Measurements from ENCODE around the gene THAP7. TPM values are rescaled to one million over a fixed set of nuclear protein-coding genes. Genes with fewer than 3 reads are reported as not detected.

The THAP7 gene
- total RNA-seq, 1 donor from 2014 or later: 12.2 TPM

DNA sequence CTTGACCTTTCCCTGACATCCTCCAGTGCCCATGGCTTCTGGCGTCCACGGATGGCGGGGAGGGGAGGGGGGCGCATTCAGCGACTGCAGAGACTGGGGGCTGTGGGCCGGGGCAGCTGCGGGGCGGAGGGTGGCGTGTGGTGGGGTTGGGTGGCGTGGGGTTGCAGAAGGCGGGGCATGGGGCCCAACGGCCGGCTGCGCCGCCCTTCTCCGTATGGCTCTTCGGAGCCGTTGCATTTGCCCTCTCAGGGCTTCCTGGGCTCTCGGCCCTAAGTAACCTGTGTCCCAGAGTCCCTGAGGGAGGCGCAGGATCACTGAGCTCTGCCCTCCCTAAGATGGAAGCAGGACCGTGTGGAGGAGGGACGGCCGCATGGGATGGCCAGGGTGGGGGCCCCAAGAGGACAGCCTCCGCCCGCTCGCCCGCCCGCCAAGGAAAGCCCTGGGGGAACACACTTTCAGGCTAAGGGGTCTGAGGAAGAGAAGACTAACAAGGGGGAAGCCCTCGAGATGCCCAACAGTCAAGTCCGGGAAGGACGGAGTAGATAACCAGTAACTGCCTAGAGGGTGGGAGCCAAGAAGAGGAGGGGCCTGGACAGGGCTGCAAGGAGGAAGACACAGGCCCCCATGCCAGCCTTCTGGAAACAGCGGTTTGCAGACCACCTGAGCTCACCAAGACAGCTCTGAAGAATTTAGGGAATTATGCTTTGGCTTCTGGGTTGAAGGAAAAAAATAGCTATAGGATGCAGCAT lies 44.1 kb downstream of the THAP7 start:
- peaks cover 23% of the 10 kb centered on the region for H4K20me1 ChIP-seq (ENCODE audit: insufficient read depth, low read length)
- no peak for FAIRE-seq
- H3K4me3 Mint-ChIP-seq (ENCODE audit: unreplicated experiment): peak overlapping the region; percentile 82

DNA sequence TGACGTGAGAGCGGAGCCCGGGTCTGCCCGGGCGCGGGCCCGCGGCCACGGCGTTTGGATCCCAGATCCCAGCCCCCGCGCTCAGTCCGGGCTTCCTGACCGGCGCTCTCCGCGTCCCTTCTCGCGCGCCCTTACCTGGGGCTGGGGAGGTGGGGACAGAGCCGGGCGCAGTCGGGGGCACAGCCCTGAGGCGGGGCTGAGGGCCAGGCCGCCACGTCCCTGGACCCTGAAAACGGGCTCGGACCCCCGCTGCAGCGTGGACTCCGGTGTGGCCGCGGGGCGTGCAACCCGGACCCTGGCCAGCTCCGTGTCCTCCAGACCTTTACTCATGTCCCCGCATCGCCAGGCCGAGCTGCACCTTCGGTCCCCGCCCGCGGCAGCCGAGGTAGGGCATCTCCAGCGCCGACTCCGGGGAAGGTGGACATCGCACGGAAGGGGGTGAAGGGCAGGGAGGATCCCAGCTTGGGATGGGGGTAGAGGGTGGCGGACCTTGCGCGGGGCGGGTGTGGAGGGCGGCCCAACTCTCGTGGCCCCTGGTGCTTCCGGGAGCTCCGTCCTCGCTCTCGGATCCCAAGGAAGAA lies 44.7 kb downstream of the THAP7 start:
- Histone ChIP-seq H3K4me1 (ENCODE audit: insufficient read depth, low read length) (peaks cover 14% of the 10 kb centered on the region), H4K20me1 (ENCODE audit: insufficient read depth, low read length) (peaks cover 30% of the 10 kb centered on the region), H3K4me3 (ENCODE audit: insufficient read depth, low read depth, low read length) (peak overlapping the region; percentile 56), H3K27ac (ENCODE audit: low read depth, low read length) (no peak overlapping the region), H3K79me2 (ENCODE audit: insufficient read depth, low read length) (peaks cover 13% of the 10 kb centered on the region), H3K9ac (ENCODE audit: low read length) (peak overlapping the region; percentile 65), H3K4me2 (ENCODE audit: low read length) (peak overlapping the region; percentile 96), H3K36me3 (ENCODE audit: insufficient read depth, low read length) (peaks cover 13% of the 10 kb centered on the region), H3K9me3 (ENCODE audit: insufficient read depth, low read depth, low read length) (no peaks in the 10 kb centered on the region), H2AFZ (ENCODE audit: low read depth, low read length) (peak overlapping the region; percentile 71), H3K27me3 (ENCODE audit: insufficient read depth, low read length) (no peaks in the 10 kb centered on the region)
- FAIRE-seq (no peak), DNase-seq (ENCODE audit: low read depth) (no peak)
- H3K4me3 Mint-ChIP-seq (ENCODE audit: unreplicated experiment): peak overlapping the region; percentile 82
- no peaks in the 10 kb centered on the region for H3K9me3 Mint-ChIP-seq (ENCODE audit: unreplicated experiment)
- peaks cover 9% of the 10 kb centered on the region for H3K4me1 Mint-ChIP-seq (ENCODE audit: low read depth, unreplicated experiment)
- H3K27me3 Mint-ChIP-seq (ENCODE audit: low read depth, unreplicated experiment): no peaks in the 10 kb centered on the region
- peaks cover 7% of the 10 kb centered on the region for H3K36me3 Mint-ChIP-seq (ENCODE audit: low read depth, unreplicated experiment)
- TF ChIP-seq, protein P1, sequence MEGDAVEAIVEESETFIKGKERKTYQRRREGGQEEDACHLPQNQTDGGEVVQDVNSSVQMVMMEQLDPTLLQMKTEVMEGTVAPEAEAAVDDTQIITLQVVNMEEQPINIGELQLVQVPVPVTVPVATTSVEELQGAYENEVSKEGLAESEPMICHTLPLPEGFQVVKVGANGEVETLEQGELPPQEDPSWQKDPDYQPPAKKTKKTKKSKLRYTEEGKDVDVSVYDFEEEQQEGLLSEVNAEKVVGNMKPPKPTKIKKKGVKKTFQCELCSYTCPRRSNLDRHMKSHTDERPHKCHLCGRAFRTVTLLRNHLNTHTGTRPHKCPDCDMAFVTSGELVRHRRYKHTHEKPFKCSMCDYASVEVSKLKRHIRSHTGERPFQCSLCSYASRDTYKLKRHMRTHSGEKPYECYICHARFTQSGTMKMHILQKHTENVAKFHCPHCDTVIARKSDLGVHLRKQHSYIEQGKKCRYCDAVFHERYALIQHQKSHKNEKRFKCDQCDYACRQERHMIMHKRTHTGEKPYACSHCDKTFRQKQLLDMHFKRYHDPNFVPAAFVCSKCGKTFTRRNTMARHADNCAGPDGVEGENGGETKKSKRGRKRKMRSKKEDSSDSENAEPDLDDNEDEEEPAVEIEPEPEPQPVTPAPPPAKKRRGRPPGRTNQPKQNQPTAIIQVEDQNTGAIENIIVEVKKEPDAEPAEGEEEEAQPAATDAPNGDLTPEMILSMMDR (IDR thresholded peaks at IDR 0.05; ENCODE audit: insufficient read depth, low read depth, low read length): no peak
- peak; percentile 42 for TF ChIP-seq EZH2 (IDR thresholded peaks at IDR 0.05; ENCODE audit: insufficient read depth, low read length)
- no peak overlapping the region for H3K27ac Mint-ChIP-seq (ENCODE audit: unreplicated experiment)

More for the DNA sequence above, 44.1 kb downstream of the THAP7 start:
- Histone ChIP-seq H3K4me2 (ENCODE audit: low read length) (peak overlapping the region; percentile 96), H3K4me1 (ENCODE audit: insufficient read depth, low read length) (peaks cover 14% of the 10 kb centered on the region), H3K36me3 (ENCODE audit: insufficient read depth, low read length) (peaks cover 9% of the 10 kb centered on the region), H3K79me2 (ENCODE audit: insufficient read depth, low read length) (peaks cover 6% of the 10 kb centered on the region), H3K27me3 (ENCODE audit: insufficient read depth, low read length) (no peaks in the 10 kb centered on the region), H3K9me3 (ENCODE audit: insufficient read depth, low read depth, low read length) (no peaks in the 10 kb centered on the region), H2AFZ (ENCODE audit: low read depth, low read length) (peak overlapping the region; percentile 77), H3K9ac (ENCODE audit: low read length) (peak overlapping the region; percentile 65), H3K4me3 (ENCODE audit: insufficient read depth, low read depth, low read length) (peak overlapping the region; percentile 56), H3K27ac (ENCODE audit: low read depth, low read length) (no peak overlapping the region)
- peaks cover 4% of the 10 kb centered on the region for H3K4me1 Mint-ChIP-seq (ENCODE audit: low read depth, unreplicated experiment)
- no peaks in the 10 kb centered on the region for H3K9me3 Mint-ChIP-seq (ENCODE audit: unreplicated experiment)
- H3K36me3 Mint-ChIP-seq (ENCODE audit: low read depth, unreplicated experiment): peaks cover 3% of the 10 kb centered on the region
- TF ChIP-seq, protein P1 (IDR thresholded peaks at IDR 0.05; ENCODE audit: insufficient read depth, low read depth, low read length): no peak
- TF ChIP-seq EZH2 (IDR thresholded peaks at IDR 0.05; ENCODE audit: insufficient read depth, low read length): no peak
- peaks cover under 1% of the 10 kb centered on the region for H3K27me3 Mint-ChIP-seq (ENCODE audit: low read depth, unreplicated experiment)
- no peak overlapping the region for H3K27ac Mint-ChIP-seq (ENCODE audit: unreplicated experiment)
- DNase-seq (ENCODE audit: low read depth): no peak
